Activated CD4-positive, alpha-beta T cell treated with anti-CD3 and anti-CD28 coated beads, Interleukin-2, amount 10 ng/mL, durations not matched to agents 7 days and 5 days (primary cell): Measurements from ENCODE around the gene SGO2. TPM values are rescaled to one million over a fixed set of nuclear protein-coding genes. Genes with fewer than 3 reads are reported as not detected.
"Not testable (repeated sequence)": the region's sequence is repeated elsewhere in the genome, so short reads cannot be mapped to it uniquely, and the experiment has no call there.

ENCODE experiments used
- CTCF ChIA-PET: fragments of 350-600 bp; sonication (Branson Sonifier 250); formaldehyde crosslinking; loops from one replicate; lab custom pipeline; 2021; ENCODE audit warnings: antibody characterized with exemption; lab: Charles Lee
- POLR2A ChIA-PET: fragments of 350-600 bp; sonication (Branson Sonifier 250); formaldehyde crosslinking; loops from one replicate; lab custom pipeline; 2021; ENCODE audit warnings: antibody characterized with exemption; lab: Charles Lee
- DNase-seq: peaks from one replicate; pipeline ENCODE4 v3.0.0-alpha.2; 2020
- H3K27ac Mint-ChIP-seq: one replicate; pipeline ENCODE4 v1.8.0; 2021; ENCODE audit warnings: mild to moderate bottlenecking, moderate library complexity, mixed read lengths
- H3K27me3 Mint-ChIP-seq: one replicate; pipeline ENCODE4 v1.8.0; 2021; ENCODE audit warnings: mixed read lengths
- H3K36me3 Mint-ChIP-seq: one replicate; pipeline ENCODE4 v1.8.0; 2021; ENCODE audit warnings: low read depth, mixed read lengths
- H3K4me1 Mint-ChIP-seq: one replicate; pipeline ENCODE4 v1.8.0; 2021; ENCODE audit warnings: mixed read lengths
- H3K4me3 Mint-ChIP-seq: one replicate; pipeline ENCODE4 v1.8.0; 2021; ENCODE audit warnings: mild to moderate bottlenecking, moderate library complexity, mixed read lengths
- H3K9me3 Mint-ChIP-seq: one replicate; pipeline ENCODE4 v1.8.0; 2021; ENCODE audit warnings: mixed read lengths
- total RNA-seq, 2 experiments: library from RNA; stranded (reverse); gene quantifications; one replicate each; pipeline ENCODE4 v1.2.3, GENCODE V29; 2021

The SGO2 gene
- total RNA-seq, 2 experiments from 2014 or later = 47.7 to 55.2 TPM

- no peak for DNase-seq
- Mint-ChIP-seq H3K36me3 (no peaks in the 10 kb centered on the region), H3K27ac (no peak overlapping the region), H3K9me3 (no peaks in the 10 kb centered on the region), H3K4me1 (no peaks in the 10 kb centered on the region), H3K4me3 (no peak overlapping the region), H3K27me3 (peaks cover 8% of the 10 kb centered on the region)
- ChIA-PET CTCF (no interaction called here), POLR2A (no interaction called here)
These were observed 74.7 kb downstream of the SGO2 start for GRCh38 chr2:200600549-200601225.

- ChIA-PET POLR2A (no interaction called here), CTCF (interaction anchor here (1.2 to 1.3 kb wide), 2 partner anchors 36 to 103 kb away, joined by 3 read pairs; no protein-coding TSS in a partner anchor)
- DNase-seq = no peak
- no peaks in the 10 kb centered on the region for H3K36me3 Mint-ChIP-seq
- H3K27ac Mint-ChIP-seq = no peak overlapping the region
- no peaks in the 10 kb centered on the region for H3K4me1 Mint-ChIP-seq
- H3K27me3 Mint-ChIP-seq = peaks cover 17% of the 10 kb centered on the region
- H3K9me3 Mint-ChIP-seq = peaks cover 2% of the 10 kb centered on the region
- no peak overlapping the region for H3K4me3 Mint-ChIP-seq
These were observed 76.6 kb downstream of the SGO2 start for GRCh38 chr2:200602584-200602983.

DNA sequence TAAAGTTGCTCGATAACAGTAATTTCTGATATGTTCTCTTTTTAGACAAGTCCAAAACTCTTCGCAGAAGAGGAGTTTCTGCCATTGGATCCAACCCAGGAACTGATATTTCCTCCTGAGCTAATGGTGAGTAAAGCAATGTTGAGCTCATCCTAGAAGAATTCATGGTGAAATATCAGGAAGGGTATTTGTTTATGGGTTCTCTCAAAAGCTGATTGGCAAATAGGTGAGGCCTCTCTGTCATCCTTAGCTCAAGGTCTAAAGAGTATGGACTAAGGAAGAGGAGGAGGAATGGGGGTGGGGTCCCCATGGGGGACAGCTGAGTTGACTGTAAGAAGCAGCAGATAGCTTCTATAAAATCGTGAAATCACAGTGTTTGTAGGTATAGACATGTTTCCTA lies 78.0 kb downstream of the SGO2 start:
- Mint-ChIP-seq H3K9me3 (peaks cover 5% of the 10 kb centered on the region), H3K27ac (no peak overlapping the region), H3K27me3 (peaks cover 22% of the 10 kb centered on the region), H3K4me1 (no peaks in the 10 kb centered on the region), H3K4me3 (no peak overlapping the region), H3K36me3 (no peaks in the 10 kb centered on the region)
- no peak for DNase-seq
- CTCF ChIA-PET = interaction anchor here (0.6 to 1.4 kb wide), 4 partner anchors 11 to 798 kb away, joined by 3 to 4 read pairs (median 3); no protein-coding TSS in a partner anchor
- POLR2A ChIA-PET = no interaction called here

DNA sequence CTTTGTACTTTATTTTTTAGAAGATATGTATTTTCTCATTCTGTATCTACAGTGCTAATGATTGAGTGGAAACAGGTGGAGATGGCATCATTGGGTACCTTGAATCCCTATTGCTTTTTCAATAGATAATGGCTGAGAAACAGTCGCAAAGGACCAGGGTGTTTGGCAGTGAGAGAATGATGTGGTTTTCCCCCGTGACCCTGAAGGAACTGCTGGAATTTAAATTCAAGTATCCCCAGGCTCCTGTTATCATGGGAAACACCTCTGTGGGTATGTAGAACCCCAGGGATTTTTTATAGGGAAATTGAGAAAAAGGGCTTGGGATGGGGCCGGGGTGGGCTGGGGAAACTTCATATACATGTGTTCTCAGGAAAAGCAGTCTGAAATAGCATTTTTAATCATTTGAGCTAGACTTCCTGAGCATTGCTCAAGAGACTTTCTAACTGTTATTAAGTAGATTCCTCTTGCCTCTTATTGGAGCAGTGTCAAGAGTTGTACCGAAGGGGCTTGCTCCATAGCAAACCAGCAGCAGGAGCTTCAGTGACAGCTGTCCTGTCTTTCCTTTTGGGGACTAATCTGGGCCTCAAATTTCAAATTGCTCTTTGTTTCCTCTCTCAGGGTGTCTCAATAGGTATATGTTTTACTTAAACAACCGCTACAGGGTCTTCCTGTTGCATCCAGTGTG lies 78.7 kb downstream of the SGO2 start:
- DNase-seq = no peak
- H3K36me3 Mint-ChIP-seq = no peaks in the 10 kb centered on the region
- H3K27me3 Mint-ChIP-seq = peaks cover 22% of the 10 kb centered on the region
- H3K27ac Mint-ChIP-seq = no peak overlapping the region
- H3K4me3 Mint-ChIP-seq = no peak overlapping the region
- H3K9me3 Mint-ChIP-seq = peaks cover 5% of the 10 kb centered on the region
- H3K4me1 Mint-ChIP-seq = no peaks in the 10 kb centered on the region
- POLR2A ChIA-PET = no interaction called here
- CTCF ChIA-PET = interaction anchor here (0.6 to 1.4 kb wide), 4 partner anchors 11 to 799 kb away, joined by 3 to 4 read pairs (median 3); no protein-coding TSS in a partner anchor

- Mint-ChIP-seq H3K9me3 (peaks cover 5% of the 10 kb centered on the region), H3K36me3 (no peaks in the 10 kb centered on the region), H3K4me3 (no peak overlapping the region), H3K4me1 (no peaks in the 10 kb centered on the region), H3K27me3 (peaks cover 20% of the 10 kb centered on the region), H3K27ac (no peak overlapping the region)
- no peak for DNase-seq
- CTCF ChIA-PET = no interaction called here
- POLR2A ChIA-PET = no interaction called here
These were observed 82.5 kb downstream of the SGO2 start for GRCh38 chr2:200608341-200609027.

DNA sequence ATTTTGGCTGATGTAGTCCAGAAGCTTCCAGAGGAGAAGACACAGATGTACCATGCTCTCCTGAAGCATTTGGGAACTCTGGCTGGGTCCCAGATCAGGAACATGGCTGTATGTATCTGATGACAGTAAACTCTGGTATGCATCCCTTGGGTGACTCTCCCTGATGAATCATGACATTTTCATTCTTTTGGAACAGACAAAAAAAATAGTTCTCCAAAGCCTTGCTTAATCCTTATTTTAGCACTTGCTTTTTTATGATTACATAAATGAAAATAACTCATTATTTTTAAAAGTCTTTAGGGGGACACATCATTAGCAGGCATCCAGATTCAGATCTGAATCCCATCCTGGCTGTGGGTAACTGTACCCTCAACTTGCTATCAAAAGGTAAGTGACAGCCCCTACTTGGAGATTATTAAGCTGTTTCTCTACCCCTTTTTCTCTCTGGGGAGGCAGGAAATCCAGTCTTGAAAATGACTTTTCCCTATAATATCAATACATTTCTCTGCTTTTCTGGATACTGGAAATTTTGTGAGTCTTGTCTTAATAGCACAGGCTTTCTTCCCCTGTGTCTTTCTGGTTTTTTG lies 83.1 kb downstream of the SGO2 start:
- H3K36me3 Mint-ChIP-seq = no peaks in the 10 kb centered on the region
- ChIA-PET CTCF (no interaction called here), POLR2A (no interaction called here)
- peaks cover 19% of the 10 kb centered on the region for H3K27me3 Mint-ChIP-seq
- H3K9me3 Mint-ChIP-seq = peaks cover 5% of the 10 kb centered on the region
- no peak overlapping the region for H3K4me3 Mint-ChIP-seq
- H3K27ac Mint-ChIP-seq = no peak overlapping the region
- no peaks in the 10 kb centered on the region for H3K4me1 Mint-ChIP-seq
- DNase-seq = no peak

- H3K27ac Mint-ChIP-seq, DNase-seq, H3K36me3 Mint-ChIP-seq, H3K4me1 Mint-ChIP-seq, POLR2A ChIA-PET, H3K9me3 Mint-ChIP-seq, H3K4me3 Mint-ChIP-seq: not testable (repeated sequence)
- H3K27me3 Mint-ChIP-seq = peaks cover 19% of the 10 kb centered on the region
- CTCF ChIA-PET = interaction anchor here (0.7 kb wide), 1 partner anchor 23 kb away, joined by 3 read pairs; no protein-coding TSS in a partner anchor
These were observed 84.2 kb downstream of the SGO2 start for GRCh38 chr2:200610217-200610616.

DNA sequence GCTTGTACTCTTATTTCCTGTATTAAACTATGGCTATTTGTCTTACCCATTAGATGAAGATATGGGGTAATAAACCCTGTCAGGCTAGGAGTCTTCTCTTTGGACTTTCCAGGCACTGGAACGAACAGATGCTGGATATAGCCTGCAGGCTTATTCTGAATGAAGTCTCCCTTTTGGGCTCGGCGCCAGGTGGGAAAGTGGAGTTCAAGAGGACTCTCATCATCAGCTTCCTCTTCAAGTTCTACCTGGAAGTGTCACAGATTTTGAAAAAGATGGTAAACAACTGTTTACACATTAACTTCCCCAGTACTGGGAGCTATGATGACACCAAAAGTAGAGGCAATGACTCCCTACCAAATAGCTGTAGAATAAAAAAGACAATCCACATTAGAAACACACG lies 87.7 kb downstream of the SGO2 start:
- H3K36me3 Mint-ChIP-seq = no peaks in the 10 kb centered on the region
- H3K4me3 Mint-ChIP-seq = no peak overlapping the region
- H3K27me3 Mint-ChIP-seq = peaks cover 3% of the 10 kb centered on the region
- peaks cover 15% of the 10 kb centered on the region for H3K4me1 Mint-ChIP-seq
- no peaks in the 10 kb centered on the region for H3K9me3 Mint-ChIP-seq
- CTCF ChIA-PET = interaction anchor here (0.9 to 1.8 kb wide), 3 partner anchors 10 to 130 kb away, joined by 3 read pairs; no protein-coding TSS in a partner anchor
- POLR2A ChIA-PET = no interaction called here
- no peak overlapping the region for H3K27ac Mint-ChIP-seq
- DNase-seq = no peak

- peaks cover 16% of the 10 kb centered on the region for H3K4me1 Mint-ChIP-seq
- H3K36me3 Mint-ChIP-seq = no peaks in the 10 kb centered on the region
- H3K27me3 Mint-ChIP-seq = peaks cover 1% of the 10 kb centered on the region
- no peak for DNase-seq
- no peak overlapping the region for H3K27ac Mint-ChIP-seq
- H3K9me3 Mint-ChIP-seq = no peaks in the 10 kb centered on the region
- POLR2A ChIA-PET = no interaction called here
- no peak overlapping the region for H3K4me3 Mint-ChIP-seq
- CTCF ChIA-PET = interaction anchor here (0.9 to 1.8 kb wide), 4 partner anchors 9 to 130 kb away, joined by 3 read pairs; no protein-coding TSS in a partner anchor
These were observed 88.2 kb downstream of the SGO2 start for GRCh38 chr2:200614249-200614648.

DNA sequence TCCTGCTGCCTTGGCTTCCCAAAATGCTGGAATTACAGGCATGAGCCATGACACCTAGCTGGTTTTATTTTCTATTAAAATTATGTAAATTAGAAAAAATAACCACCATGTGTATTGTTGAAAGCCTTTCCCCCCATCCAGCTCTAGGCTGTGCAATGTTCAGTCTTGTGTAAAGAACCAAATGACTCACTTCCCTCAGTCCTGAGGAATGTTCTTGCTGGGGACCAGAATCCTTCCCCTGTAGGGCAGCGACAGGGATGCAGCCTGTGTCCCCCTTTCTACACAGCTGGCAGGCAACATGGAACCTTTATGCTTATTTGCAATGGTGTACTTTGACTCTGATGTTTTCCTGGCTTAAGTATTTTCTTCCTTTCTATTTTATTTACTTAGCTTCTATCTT lies 89.2 kb downstream of the SGO2 start:
- Mint-ChIP-seq H3K27me3 (peaks cover 1% of the 10 kb centered on the region), H3K27ac (no peak overlapping the region), H3K9me3 (no peaks in the 10 kb centered on the region), H3K4me1 (peaks cover 16% of the 10 kb centered on the region), H3K4me3 (no peak overlapping the region), H3K36me3 (no peaks in the 10 kb centered on the region)
- POLR2A ChIA-PET = no interaction called here
- CTCF ChIA-PET = interaction anchor here (0.9 kb wide), 1 partner anchor 37 kb away, joined by 3 read pairs; no protein-coding TSS in a partner anchor
- no peak for DNase-seq

DNA sequence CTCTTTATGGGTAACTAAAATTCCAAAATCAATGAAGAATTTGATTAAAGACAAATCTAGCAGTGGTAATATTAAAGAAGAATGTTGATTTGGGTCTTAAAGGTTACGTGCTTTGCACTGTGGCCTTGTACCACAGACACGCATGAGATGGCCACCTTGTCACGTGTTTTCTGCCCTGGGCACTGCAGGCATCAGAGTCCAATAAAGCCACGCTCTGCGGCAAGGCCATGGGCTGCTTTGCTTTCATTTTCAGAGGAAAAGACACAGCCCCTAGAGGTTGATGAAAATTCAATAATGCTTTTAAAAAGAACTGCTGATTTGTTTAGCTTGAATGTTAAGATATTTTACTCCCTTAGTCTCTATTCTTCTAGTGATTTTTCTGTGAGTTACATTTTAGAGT lies 90.2 kb downstream of the SGO2 start:
- no peak for DNase-seq
- Mint-ChIP-seq H3K36me3 (no peaks in the 10 kb centered on the region), H3K27ac (no peak overlapping the region), H3K4me3 (no peak overlapping the region), H3K9me3 (no peaks in the 10 kb centered on the region), H3K4me1 (peaks cover 16% of the 10 kb centered on the region), H3K27me3 (peaks cover 1% of the 10 kb centered on the region)
- POLR2A ChIA-PET = no interaction called here
- CTCF ChIA-PET = interaction anchor here (1.0 to 1.4 kb wide), 2 partner anchors 12 to 185 kb away, joined by 3 read pairs; no protein-coding TSS in a partner anchor

DNA sequence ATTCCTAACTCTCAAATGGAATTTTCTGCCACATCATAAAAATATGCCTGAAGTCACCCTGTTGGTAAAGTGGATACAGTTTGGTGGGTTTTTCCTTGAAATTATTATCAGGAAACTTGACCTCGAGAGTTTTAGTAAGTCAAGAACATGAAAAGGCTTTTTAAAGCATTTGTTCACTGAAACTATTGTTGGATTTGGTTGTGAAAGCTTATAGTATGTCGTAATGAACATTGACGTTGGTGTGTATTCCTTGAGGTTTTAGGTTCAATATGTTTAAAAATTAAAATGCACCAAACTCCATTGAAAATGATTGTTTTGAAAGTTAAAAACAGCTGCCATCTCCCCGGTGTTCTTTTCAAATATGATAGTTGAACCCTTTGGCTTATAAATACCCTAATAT lies 90.6 kb downstream of the SGO2 start:
- H3K36me3 Mint-ChIP-seq = no peaks in the 10 kb centered on the region
- no peaks in the 10 kb centered on the region for H3K9me3 Mint-ChIP-seq
- ChIA-PET POLR2A (no interaction called here), CTCF (interaction anchor here (1.0 to 1.4 kb wide), 2 partner anchors 12 to 184 kb away, joined by 3 read pairs; no protein-coding TSS in a partner anchor)
- H3K27ac Mint-ChIP-seq = no peak overlapping the region
- peaks cover 16% of the 10 kb centered on the region for H3K4me1 Mint-ChIP-seq
- DNase-seq = no peak
- peaks cover 1% of the 10 kb centered on the region for H3K27me3 Mint-ChIP-seq
- no peak overlapping the region for H3K4me3 Mint-ChIP-seq
